Thyroid gland (tissue), 4 donors: Measurements from ENCODE around the gene MRNIP. TPM values are rescaled to one million over a fixed set of nuclear protein-coding genes. Genes with fewer than 3 reads are reported as not detected.

Experiments
- DNase-seq, 2 donors: peaks; one replicate each; pipeline ENCODE4 v3.0.0-alpha.2; 2019
- H3K27ac ChIP-seq, 3 donors: fragments of 200-600 bp; sonication (generic); 1 replicate in 2 of 3; 2 replicates in 1 of 3; pipeline ENCODE4 v1.5.1; 2016 to 2019; ENCODE audit warnings: mild to moderate bottlenecking in 1 of 3, moderate library complexity in 1 of 3
- H3K27me3 ChIP-seq: fragments of 200-600 bp; sonication (generic); one replicate; pipeline ENCODE4 v1.5.1; 2019
- H3K36me3 ChIP-seq, 2 donors: fragments of 200-600 bp; sonication (generic); one replicate each; pipeline ENCODE4 v1.5.1; 2016 to 2019
- H3K4me1 ChIP-seq, 2 donors: fragments of 200-600 bp; sonication (generic); one replicate each; pipeline ENCODE4 v1.5.1; 2017 to 2019
- H3K4me3 ChIP-seq, 3 donors: fragments of 200-600 bp; sonication (generic); replicated peaks in 1 of 3; 1 replicate in 2 of 3; 2 replicates in 1 of 3; pipeline ENCODE4 v1.5.1; 2016; ENCODE audit warnings: mild to moderate bottlenecking in 1 of 3
- H3K9me3 ChIP-seq: fragments of 200-600 bp; sonication (generic); one replicate; pipeline ENCODE4 v1.5.1; 2017
- CTCF ChIP-seq, 6 experiments: fragments of 200-600 bp in 3 of 6; fragments of 450-650 bp in 3 of 6; sonication (generic) in 3 of 6; IDR thresholded peaks; one replicate each; pipeline ENCODE4 v1.5.1; 2016 to 2019; ENCODE audit warnings: antibody characterized with exemption in 6 of 6, mild to moderate bottlenecking in 2 of 6, inconsistent platforms in 1 of 6, moderate library complexity in 1 of 6
- POLR2A ChIP-seq, 2 donors: fragments of 450-650 bp; IDR thresholded peaks; one replicate each; pipeline ENCODE4 v1.6.1; 2017; ENCODE audit warnings: antibody characterized with exemption in 2 of 2, mild to moderate bottlenecking in 2 of 2, moderate library complexity in 1 of 2
- WGBS, 2 donors: methylation state at CpG; one replicate each; pipeline ENCODE4 v1.1.5; 2017; 5-methylcytosine and 5-hydroxymethylcytosine counted together
- intact Hi-C: fragments of 100-400 bp; cut with DNase I; formaldehyde crosslinking; loops from one replicate; pipeline ENCODE4 v1.15.1; 2023
- total RNA-seq, 4 donors: library from RNA; depleted of rRNA; stranded (reverse); fragments of >200 nt; gene quantifications; one replicate each; pipeline ENCODE4 v1.2.3, GENCODE V29; 2016

MRNIP gene
- total RNA-seq, 4 donors from 2014 or later, result 37.1 to 68.2 (median 52.1) TPM

DNA sequence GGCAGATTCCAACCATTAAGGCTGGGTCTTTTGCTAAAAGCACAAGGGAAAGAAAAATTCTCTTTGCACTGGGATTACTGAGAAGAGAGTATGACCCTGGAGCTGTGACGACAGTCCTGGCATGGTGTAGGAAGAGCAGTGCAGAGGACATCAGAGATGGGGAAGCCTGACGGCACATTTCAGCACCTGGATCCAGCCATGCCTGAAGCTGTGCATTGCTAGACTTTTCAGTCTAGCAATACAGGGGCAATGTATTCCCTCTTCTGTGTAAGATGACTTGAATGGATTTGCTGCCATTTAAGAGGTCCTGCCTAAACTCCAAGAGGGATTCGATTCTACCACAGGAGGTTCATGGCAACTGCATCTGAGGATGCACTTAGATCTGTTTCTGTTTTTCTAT is 12.3 kb upstream of the MRNIP start:
- DNase-seq, result no peak
- TF ChIP-seq CTCF (IDR thresholded peaks at IDR 0.05) (no peak), POLR2A (IDR thresholded peaks at IDR 0.05) (no peak)
- WGBS, 2 donors, result 81 to 94% methylated on average over 2 to 3 of the region's 3 CpGs
- H3K36me3 ChIP-seq, result peaks cover 42 to 45% of the 10 kb centered on the region in 2 donors
- peak overlapping the region in 1 of 3 donors; percentile 51 for H3K27ac ChIP-seq
- no peaks in the 10 kb centered on the region for H3K9me3 ChIP-seq
- peaks cover 0 to 6% of the 10 kb centered on the region in 2 donors for H3K4me1 ChIP-seq
- intact Hi-C loops, result no loop called here
- H3K4me3 ChIP-seq, result no peak overlapping the region
- H3K27me3 ChIP-seq, result no peaks in the 10 kb centered on the region

- Histone ChIP-seq H3K4me3 (no peak overlapping the region), H3K4me1 (peaks cover 0 to 6% of the 10 kb centered on the region in 2 donors), H3K9me3 (no peaks in the 10 kb centered on the region), H3K27ac (peak overlapping the region in 1 of 3 donors; percentile 51), H3K36me3 (peaks cover 37 to 42% of the 10 kb centered on the region in 2 donors), H3K27me3 (no peaks in the 10 kb centered on the region)
- whole genome bisulfite sequencing, 2 donors, result 32 to 64% methylated on average over 4 to 8 of the region's 17 CpGs
- intact Hi-C loops, result no loop called here
- TF ChIP-seq POLR2A (IDR thresholded peaks at IDR 0.05) (no peak), CTCF (IDR thresholded peaks at IDR 0.05) (peak in 4 of 6 experiments; percentile 9 to 49 (median 24))
- DNase-seq, result peak; percentile 88 to 91
Observed at GRCh38 chr5:179870403-179870903, 11.8 kb upstream of the MRNIP start.

- H3K27ac ChIP-seq, result no peak overlapping the region
- intact Hi-C loops, result no loop called here
- TF ChIP-seq CTCF (IDR thresholded peaks at IDR 0.05) (no peak), POLR2A (IDR thresholded peaks at IDR 0.05) (no peak)
- no peak overlapping the region for H3K4me3 ChIP-seq
- H3K27me3 ChIP-seq, result no peaks in the 10 kb centered on the region
- WGBS, 2 donors, result 83 to 90% methylated on average over 8 to 12 of the region's 16 CpGs
- peaks cover 33 to 38% of the 10 kb centered on the region in 2 donors for H3K36me3 ChIP-seq
- H3K4me1 ChIP-seq, result peaks cover 0 to 6% of the 10 kb centered on the region in 2 donors
- no peaks in the 10 kb centered on the region for H3K9me3 ChIP-seq
- DNase-seq, result peak in 1 of 2 donors; percentile 44
Observed at GRCh38 chr5:179869641-179870402, 11.2 kb upstream of the MRNIP start.

DNA sequence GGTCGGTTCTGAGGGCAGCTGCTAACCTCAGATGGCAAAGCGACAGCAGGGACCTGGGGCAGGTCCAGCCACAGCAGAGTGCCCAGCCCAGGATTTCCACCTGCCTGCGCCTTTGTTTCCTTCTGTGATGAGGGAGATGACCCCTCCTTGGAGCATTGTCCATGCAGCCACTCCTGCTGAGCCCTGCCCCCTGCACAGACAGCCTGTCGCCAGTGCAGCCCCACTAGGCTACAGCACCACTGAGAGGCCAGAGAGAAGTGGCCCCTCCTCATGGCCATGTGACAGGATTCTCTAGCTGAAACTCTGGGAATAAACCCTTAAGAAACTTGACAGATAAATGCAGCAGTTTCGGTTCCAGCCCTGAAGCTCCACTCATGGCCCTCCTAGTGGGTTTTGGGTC is 10.5 kb upstream of the MRNIP start:
- Histone ChIP-seq H3K9me3 (no peaks in the 10 kb centered on the region), H3K27ac (no peak overlapping the region), H3K4me1 (peaks cover 0 to 6% of the 10 kb centered on the region in 2 donors), H3K36me3 (peaks cover 28 to 38% of the 10 kb centered on the region in 2 donors), H3K4me3 (no peak overlapping the region), H3K27me3 (no peaks in the 10 kb centered on the region)
- 79 to 100% methylated on average over 2 to 4 of the region's 5 CpGs for WGBS, 2 donors
- intact Hi-C loops, result no loop called here
- no peak for DNase-seq
- TF ChIP-seq CTCF (IDR thresholded peaks at IDR 0.05), result no peak

DNA sequence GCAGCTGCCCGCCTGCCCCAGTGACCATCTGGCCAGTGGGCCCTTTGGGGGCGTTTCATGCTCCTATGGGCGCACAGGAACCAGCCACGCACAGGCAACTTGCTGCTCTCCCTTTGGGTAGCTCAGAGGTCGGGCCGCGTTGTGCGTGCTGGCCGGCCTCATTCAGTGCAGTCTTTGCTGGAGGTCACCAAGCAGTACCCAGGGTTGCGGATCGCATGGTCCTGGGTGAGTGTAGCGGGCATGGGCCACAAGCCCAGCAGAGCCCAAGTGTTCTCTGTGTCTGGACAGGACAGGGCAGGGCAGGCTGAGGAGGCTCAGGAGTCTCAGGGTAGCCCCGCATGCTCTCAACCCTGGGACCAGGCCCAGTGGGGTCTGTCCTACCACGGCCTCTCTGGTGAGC is 9.9 kb upstream of the MRNIP start:
- no peak for DNase-seq
- intact Hi-C loops, result no loop called here
- no peak overlapping the region for H3K27ac ChIP-seq
- H3K9me3 ChIP-seq, result no peaks in the 10 kb centered on the region
- 95 to 100% methylated on average over 7 to 8 of the region's 14 CpGs for WGBS, 2 donors
- no peaks in the 10 kb centered on the region for H3K27me3 ChIP-seq
- peaks cover 28 to 38% of the 10 kb centered on the region in 2 donors for H3K36me3 ChIP-seq
- H3K4me3 ChIP-seq, result no peak overlapping the region
- no peak for TF ChIP-seq CTCF (IDR thresholded peaks at IDR 0.05)
- TF ChIP-seq POLR2A (IDR thresholded peaks at IDR 0.05), result no peak
- H3K4me1 ChIP-seq, result peaks cover 0 to 6% of the 10 kb centered on the region in 2 donors
